Parathyroid adenoma (tissue), 2 donors: ENCODE measurements around the gene OVCA2.

Experiments used
- H2AFZ ChIP-seq: fragments of 300-600 bp; sonication (generic); one replicate; pipeline ENCODE4 v1.7.0; 2017; ENCODE audit warnings: antibody characterized with exemption, mild to moderate bottlenecking
- H3K27ac ChIP-seq: fragments of 300-600 bp; sonication (generic); one replicate; pipeline ENCODE4 v1.7.0; 2017
- H3K27me3 ChIP-seq: fragments of 300-600 bp; sonication (generic); one replicate; pipeline ENCODE4 v1.7.0; 2017; ENCODE audit warnings: low read length; ENCODE audit not compliant: control insufficient read depth, insufficient read depth
- H3K36me3 ChIP-seq: fragments of 300-600 bp; sonication (generic); one replicate; pipeline ENCODE4 v1.7.0; 2017; ENCODE audit warnings: low read length; ENCODE audit not compliant: control insufficient read depth, insufficient read depth
- H3K4me1 ChIP-seq: fragments of 300-600 bp; sonication (generic); one replicate; pipeline ENCODE4 v1.7.0; 2017; ENCODE audit warnings: control low read depth
- H3K4me2 ChIP-seq: fragments of 300-600 bp; sonication (generic); one replicate; pipeline ENCODE4 v1.7.0; 2017; ENCODE audit warnings: low read length
- H3K4me3 ChIP-seq: fragments of 300-600 bp; sonication (generic); one replicate; pipeline ENCODE4 v1.7.0; 2017; ENCODE audit warnings: low read depth, low read length
- H3K79me2 ChIP-seq: fragments of 300-600 bp; sonication (generic); one replicate; pipeline ENCODE4 v1.7.0; 2017; ENCODE audit warnings: control low read depth
- H3K9ac ChIP-seq: fragments of 300-600 bp; sonication (generic); one replicate; pipeline ENCODE4 v1.7.0; 2017; ENCODE audit warnings: mild to moderate bottlenecking
- H3K9me3 ChIP-seq: fragments of 300-600 bp; sonication (generic); one replicate; pipeline ENCODE4 v1.7.0; 2017; ENCODE audit warnings: low read length; ENCODE audit not compliant: control insufficient read depth
- TF ChIP-seq, protein P1 (sequence below): fragments of 300-600 bp; sonication (generic); IDR thresholded peaks from one replicate; pipeline ENCODE4 v1.7.0; 2017; ENCODE audit warnings: antibody characterized with exemption, mild to moderate bottlenecking
- donor health status: primary hyperparathyroidism.

OVCA2 gene

DNA sequence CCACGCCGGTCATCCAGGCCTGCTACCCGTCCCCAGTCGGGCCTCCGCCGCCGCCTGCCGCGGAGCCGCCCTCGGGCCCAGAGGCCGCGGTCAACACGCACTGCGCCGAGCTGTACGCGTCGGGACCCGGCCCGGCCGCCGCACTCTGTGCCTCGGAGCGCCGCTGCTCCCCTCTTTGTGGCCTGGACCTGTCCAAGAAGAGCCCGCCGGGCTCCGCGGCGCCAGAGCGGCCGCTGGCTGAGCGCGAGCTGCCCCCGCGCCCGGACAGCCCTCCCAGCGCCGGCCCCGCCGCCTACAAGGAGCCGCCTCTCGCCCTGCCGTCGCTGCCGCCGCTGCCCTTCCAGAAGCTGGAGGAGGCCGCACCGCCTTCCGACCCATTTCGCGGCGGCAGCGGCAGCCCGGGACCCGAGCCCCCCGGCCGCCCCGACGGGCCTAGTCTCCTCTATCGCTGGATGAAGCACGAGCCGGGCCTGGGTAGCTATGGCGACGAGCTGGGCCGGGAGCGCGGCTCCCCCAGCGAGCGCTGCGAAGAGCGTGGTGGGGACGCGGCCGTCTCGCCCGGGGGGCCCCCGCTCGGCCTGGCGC lies 15.4 kb downstream of the OVCA2 start:
- Histone ChIP-seq H3K4me2 (no peak overlapping the region), H3K27me3 (no peaks in the 10 kb centered on the region), H3K79me2 (no peaks in the 10 kb centered on the region), H3K4me1 (peaks cover 7% of the 10 kb centered on the region), H3K9ac (no peak overlapping the region), H3K9me3 (no peaks in the 10 kb centered on the region), H2AFZ (no peak overlapping the region), H3K4me3 (no peak overlapping the region), H3K36me3 (no peaks in the 10 kb centered on the region), H3K27ac (no peak overlapping the region)
- TF ChIP-seq, protein P1, sequence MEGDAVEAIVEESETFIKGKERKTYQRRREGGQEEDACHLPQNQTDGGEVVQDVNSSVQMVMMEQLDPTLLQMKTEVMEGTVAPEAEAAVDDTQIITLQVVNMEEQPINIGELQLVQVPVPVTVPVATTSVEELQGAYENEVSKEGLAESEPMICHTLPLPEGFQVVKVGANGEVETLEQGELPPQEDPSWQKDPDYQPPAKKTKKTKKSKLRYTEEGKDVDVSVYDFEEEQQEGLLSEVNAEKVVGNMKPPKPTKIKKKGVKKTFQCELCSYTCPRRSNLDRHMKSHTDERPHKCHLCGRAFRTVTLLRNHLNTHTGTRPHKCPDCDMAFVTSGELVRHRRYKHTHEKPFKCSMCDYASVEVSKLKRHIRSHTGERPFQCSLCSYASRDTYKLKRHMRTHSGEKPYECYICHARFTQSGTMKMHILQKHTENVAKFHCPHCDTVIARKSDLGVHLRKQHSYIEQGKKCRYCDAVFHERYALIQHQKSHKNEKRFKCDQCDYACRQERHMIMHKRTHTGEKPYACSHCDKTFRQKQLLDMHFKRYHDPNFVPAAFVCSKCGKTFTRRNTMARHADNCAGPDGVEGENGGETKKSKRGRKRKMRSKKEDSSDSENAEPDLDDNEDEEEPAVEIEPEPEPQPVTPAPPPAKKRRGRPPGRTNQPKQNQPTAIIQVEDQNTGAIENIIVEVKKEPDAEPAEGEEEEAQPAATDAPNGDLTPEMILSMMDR, result no peak

DNA sequence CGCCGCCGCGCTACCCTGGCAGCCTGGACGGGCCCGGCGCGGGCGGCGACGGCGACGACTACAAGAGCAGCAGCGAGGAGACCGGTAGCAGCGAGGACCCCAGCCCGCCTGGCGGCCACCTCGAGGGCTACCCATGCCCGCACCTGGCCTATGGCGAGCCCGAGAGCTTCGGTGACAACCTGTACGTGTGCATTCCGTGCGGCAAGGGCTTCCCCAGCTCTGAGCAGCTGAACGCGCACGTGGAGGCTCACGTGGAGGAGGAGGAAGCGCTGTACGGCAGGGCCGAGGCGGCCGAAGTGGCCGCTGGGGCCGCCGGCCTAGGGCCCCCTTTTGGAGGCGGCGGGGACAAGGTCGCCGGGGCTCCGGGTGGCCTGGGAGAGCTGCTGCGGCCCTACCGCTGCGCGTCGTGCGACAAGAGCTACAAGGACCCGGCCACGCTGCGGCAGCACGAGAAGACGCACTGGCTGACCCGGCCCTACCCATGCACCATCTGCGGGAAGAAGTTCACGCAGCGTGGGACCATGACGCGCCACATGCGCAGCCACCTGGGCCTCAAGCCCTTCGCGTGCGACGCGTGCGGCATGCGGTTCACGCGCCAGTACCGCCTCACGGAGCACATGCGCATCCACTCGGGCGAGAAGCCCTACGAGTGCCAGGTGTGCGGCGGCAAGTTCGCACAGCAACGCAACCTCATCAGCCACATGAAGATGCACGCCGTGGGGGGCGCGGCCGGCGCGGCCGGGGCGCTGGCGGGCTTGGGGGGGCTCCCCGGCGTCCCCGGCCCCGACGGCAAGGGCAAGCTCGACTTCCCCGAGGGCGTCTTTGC lies 16.2 kb downstream of the OVCA2 start:
- H3K36me3 ChIP-seq, result no peaks in the 10 kb centered on the region
- TF ChIP-seq, protein P1, result no peak
- no peak overlapping the region for H3K4me3 ChIP-seq
- peaks cover 7% of the 10 kb centered on the region for H3K4me1 ChIP-seq
- H3K27ac ChIP-seq, result no peak overlapping the region
- no peak overlapping the region for H3K4me2 ChIP-seq
- no peak overlapping the region for H2AFZ ChIP-seq
- H3K27me3 ChIP-seq, result no peaks in the 10 kb centered on the region
- no peak overlapping the region for H3K9ac ChIP-seq
- H3K79me2 ChIP-seq, result no peaks in the 10 kb centered on the region
- no peaks in the 10 kb centered on the region for H3K9me3 ChIP-seq

- peak overlapping the region; percentile 11 for H3K4me3 ChIP-seq
- no peaks in the 10 kb centered on the region for H3K79me2 ChIP-seq
- no peaks in the 10 kb centered on the region for H3K27me3 ChIP-seq
- TF ChIP-seq, protein P1, result peak; percentile 59
- no peak overlapping the region for H3K9ac ChIP-seq
- H3K4me2 ChIP-seq, result no peak overlapping the region
- no peak overlapping the region for H2AFZ ChIP-seq
- H3K27ac ChIP-seq, result no peak overlapping the region
- peaks cover 4% of the 10 kb centered on the region for H3K4me1 ChIP-seq
- H3K9me3 ChIP-seq, result no peaks in the 10 kb centered on the region
- no peaks in the 10 kb centered on the region for H3K36me3 ChIP-seq
Observed at GRCh38 chr17:2058586-2059546, 17.0 kb downstream of the OVCA2 start.

DNA sequence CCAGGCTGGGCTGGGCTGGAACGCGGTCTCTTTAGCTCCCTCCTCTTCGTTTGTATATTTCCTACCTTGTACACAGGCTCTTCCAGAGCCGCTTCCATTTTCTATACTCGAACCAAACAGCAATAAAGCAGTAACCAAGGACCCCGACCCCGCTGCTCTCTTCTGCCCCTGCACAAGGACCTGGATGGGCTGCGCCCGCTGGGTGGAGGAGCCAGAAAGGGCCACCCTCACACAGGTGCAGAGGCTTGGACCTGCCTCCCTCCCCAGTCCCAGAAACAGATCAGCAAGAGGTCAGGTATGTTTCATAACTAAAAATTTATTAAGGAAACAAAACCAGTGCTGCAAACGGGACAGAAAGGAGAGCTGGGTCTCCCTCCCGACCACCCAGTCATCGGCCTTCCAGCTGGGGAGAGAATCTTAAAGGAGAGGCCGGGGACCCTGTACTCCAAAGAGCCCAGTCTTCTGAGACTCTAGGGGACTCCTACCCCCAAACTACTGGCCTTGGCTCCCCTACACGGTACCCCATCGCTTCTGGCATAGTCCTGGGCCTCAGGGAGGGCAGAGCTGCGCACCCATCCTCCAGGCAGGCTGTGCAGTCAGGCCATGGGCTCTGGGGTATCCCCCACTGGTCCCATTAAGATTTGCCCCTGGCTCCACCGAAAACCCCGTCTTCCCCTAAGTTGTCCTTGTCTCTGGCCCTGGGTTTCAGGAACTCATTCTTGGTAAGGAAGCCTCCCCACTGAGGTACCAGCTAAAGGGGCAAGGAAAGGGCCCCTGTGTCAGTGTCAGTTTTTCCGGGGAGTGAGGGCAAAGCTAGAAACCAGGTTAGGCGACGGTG lies 17.9 kb downstream of the OVCA2 start:
- H3K4me3 ChIP-seq, result no peak overlapping the region
- peaks cover 4% of the 10 kb centered on the region for H3K4me1 ChIP-seq
- H3K9me3 ChIP-seq, result no peaks in the 10 kb centered on the region
- H2AFZ ChIP-seq, result no peak overlapping the region
- H3K27me3 ChIP-seq, result no peaks in the 10 kb centered on the region
- H3K79me2 ChIP-seq, result no peaks in the 10 kb centered on the region
- no peaks in the 10 kb centered on the region for H3K36me3 ChIP-seq
- H3K9ac ChIP-seq, result no peak overlapping the region
- peak overlapping the region; percentile 15 for H3K27ac ChIP-seq
- no peak overlapping the region for H3K4me2 ChIP-seq
- TF ChIP-seq, protein P1, result no peak
